Measurements from ENCODE around the gene SLC39A9. TPM values are rescaled to one million over a fixed set of nuclear protein-coding genes. Genes with fewer than 3 reads are reported as not detected.

The SLC39A9 gene
- total RNA-seq, 1 donor from 2014 or later, result 17.2 TPM

GRCh38 chr14:69353168-69353567, 45.3 kb upstream of the SLC39A9 start:
- Histone ChIP-seq H3K4me1 (peaks cover 16% of the 10 kb centered on the region), H3K36me3 (peaks cover 33% of the 10 kb centered on the region), H3K9me3 (replicated peaks) (no peaks in the 10 kb centered on the region), H3K4me3 (no peak overlapping the region), H3K27ac (replicated peaks) (no peak overlapping the region), H3K27me3 (ENCODE audit: low read depth) (peaks cover 4% of the 10 kb centered on the region)
- intact Hi-C loops (cut with micrococcal nuclease), result loop anchor here (10.0 kb wide), 1 partner anchor 108 kb away; no protein-coding TSS in a partner anchor
- DNase-seq, result no peak
- no peak for TF ChIP-seq CTCF (IDR thresholded peaks at IDR 0.05; ENCODE audit: borderline replicate concordance)

DNA sequence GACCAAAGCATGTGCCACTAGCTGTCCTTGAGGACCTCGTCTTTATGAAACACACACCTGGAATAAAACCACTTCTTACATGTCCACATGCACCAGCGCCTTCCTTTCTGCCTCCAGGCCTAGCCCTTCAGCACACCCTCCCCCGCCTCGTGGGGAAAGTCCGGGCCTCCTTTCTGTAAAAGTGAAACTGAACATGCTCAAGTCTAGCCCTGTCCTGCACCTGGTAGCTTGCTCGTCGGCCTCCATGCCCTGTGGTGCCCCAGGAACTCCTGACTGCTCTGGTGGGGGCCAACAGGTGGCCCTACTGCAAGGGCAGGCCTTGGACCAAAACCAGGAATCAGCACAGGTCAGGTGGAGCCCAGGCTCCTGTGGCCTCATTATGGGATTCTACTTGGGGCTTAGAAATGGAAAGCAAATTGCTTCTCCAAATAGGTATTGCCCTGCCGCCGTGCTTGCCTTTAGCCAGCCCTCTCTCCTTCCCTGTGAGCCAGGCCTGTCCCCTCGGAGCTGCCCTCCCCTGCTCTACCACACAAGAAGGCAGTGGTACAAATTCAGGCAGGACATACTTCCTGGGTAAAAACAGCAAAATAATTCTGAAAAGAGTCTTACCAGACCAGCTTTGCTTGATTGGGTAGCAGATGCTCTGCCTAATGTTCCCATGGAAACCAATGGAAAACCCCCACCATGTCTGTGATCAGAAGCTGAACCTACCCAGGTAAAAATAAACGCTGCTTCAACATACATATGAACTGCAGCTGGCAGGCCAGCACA, 43.9 kb upstream of the SLC39A9 start:
- intact Hi-C loops (cut with micrococcal nuclease), result loop anchor here (10.0 kb wide), 1 partner anchor 110 kb away; no protein-coding TSS in a partner anchor
- H3K4me1 ChIP-seq, result peaks cover 16% of the 10 kb centered on the region
- DNase-seq, result no peak
- no peak for TF ChIP-seq CTCF (IDR thresholded peaks at IDR 0.05; ENCODE audit: borderline replicate concordance)
- H3K27me3 ChIP-seq (ENCODE audit: low read depth), result peaks cover 4% of the 10 kb centered on the region
- peaks cover 19% of the 10 kb centered on the region for H3K36me3 ChIP-seq
- H3K9me3 ChIP-seq (replicated peaks), result no peaks in the 10 kb centered on the region
- H3K4me3 ChIP-seq, result no peak overlapping the region
- H3K27ac ChIP-seq (replicated peaks), result peak overlapping the region; percentile 48

GRCh38 chr14:69355154-69355597, 43.3 kb upstream of the SLC39A9 start:
- Histone ChIP-seq H3K4me1 (peaks cover 16% of the 10 kb centered on the region), H3K27me3 (ENCODE audit: low read depth) (peaks cover 4% of the 10 kb centered on the region), H3K9me3 (replicated peaks) (no peaks in the 10 kb centered on the region), H3K27ac (replicated peaks) (peak overlapping the region; percentile 48), H3K36me3 (peaks cover 13% of the 10 kb centered on the region), H3K4me3 (no peak overlapping the region)
- no peak for DNase-seq
- TF ChIP-seq CTCF (IDR thresholded peaks at IDR 0.05; ENCODE audit: borderline replicate concordance), result no peak
- intact Hi-C loops (cut with micrococcal nuclease), result loop anchor here (10.0 kb wide), 1 partner anchor 110 kb away; no protein-coding TSS in a partner anchor

DNA sequence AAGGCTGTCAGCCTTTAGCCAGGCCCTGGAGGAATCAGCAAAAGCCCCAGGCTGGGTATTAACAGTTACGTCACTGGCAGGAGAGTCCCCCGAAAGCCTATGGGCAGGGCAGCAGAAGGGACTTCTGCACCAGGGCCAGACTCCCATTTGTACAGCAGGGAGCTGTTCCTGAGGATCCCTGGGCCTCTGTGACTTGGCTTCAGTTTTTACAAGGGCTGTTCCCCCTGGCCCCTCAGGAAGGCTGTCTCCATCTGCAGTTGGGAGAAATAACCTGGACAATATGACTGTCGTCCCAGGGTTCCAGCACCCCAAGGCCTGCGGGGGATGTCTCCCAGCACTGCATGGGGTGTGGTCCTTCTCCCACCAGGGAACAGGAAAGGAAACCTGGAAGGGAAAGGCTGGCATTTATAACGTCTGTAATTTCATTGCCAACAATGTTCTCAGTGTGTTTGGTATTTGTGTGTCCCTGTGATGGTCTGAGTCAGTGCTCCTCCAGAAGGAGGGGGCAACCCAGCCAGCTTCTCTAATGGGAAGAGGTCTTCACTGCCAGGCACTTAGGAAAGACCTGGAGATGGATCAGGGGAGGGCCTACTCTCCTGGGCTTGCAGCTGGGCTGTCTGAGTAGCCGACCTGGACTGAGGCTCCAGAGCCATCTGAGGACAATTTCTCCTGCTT, 42.7 kb upstream of the SLC39A9 start:
- Histone ChIP-seq H3K27ac (replicated peaks) (peak overlapping the region; percentile 48), H3K9me3 (replicated peaks) (no peaks in the 10 kb centered on the region), H3K4me3 (no peak overlapping the region), H3K36me3 (peaks cover 9% of the 10 kb centered on the region), H3K27me3 (ENCODE audit: low read depth) (no peaks in the 10 kb centered on the region), H3K4me1 (peaks cover 16% of the 10 kb centered on the region)
- no peak for TF ChIP-seq CTCF (IDR thresholded peaks at IDR 0.05; ENCODE audit: borderline replicate concordance)
- DNase-seq, result no peak
- intact Hi-C loops (cut with micrococcal nuclease), result loop anchor here (10.0 kb wide), 1 partner anchor 111 kb away; no protein-coding TSS in a partner anchor

GRCh38 chr14:69356903-69357543, 41.5 kb upstream of the SLC39A9 start:
- intact Hi-C loops (cut with micrococcal nuclease), result loop anchor here (10.0 kb wide), 1 partner anchor 112 kb away; no protein-coding TSS in a partner anchor
- no peak overlapping the region for H3K4me3 ChIP-seq
- no peak for TF ChIP-seq CTCF (IDR thresholded peaks at IDR 0.05; ENCODE audit: borderline replicate concordance)
- H3K9me3 ChIP-seq (replicated peaks), result no peaks in the 10 kb centered on the region
- no peaks in the 10 kb centered on the region for H3K27me3 ChIP-seq (ENCODE audit: low read depth)
- no peak overlapping the region for H3K27ac ChIP-seq (replicated peaks)
- peaks cover under 1% of the 10 kb centered on the region for H3K36me3 ChIP-seq
- DNase-seq, result no peak
- peaks cover 16% of the 10 kb centered on the region for H3K4me1 ChIP-seq
